ENCODE results near the gene RPL11.

GRCh38 chr1:23670709-23671108 lies 20.9 kb upstream of the RPL11 start:
- no peak for TF ChIP-seq CTCF (conservative IDR thresholded peaks at IDR 0.05; ENCODE audit: low read length)
- no peak for TF ChIP-seq EZH2phosphoT487 (IDR thresholded peaks at IDR 0.05; ENCODE audit: borderline replicate concordance, low read depth, low read length)

Data from OCI-LY7 (cell line).